ENCODE data around the gene ONECUT2.

ONECUT2 gene

GRCh38 chr18:57441071-57441794, 6.1 kb downstream of the ONECUT2 start:
- FAIRE-seq (no peak), DNase-seq (ENCODE audit: insufficient read length, low spot score) (no peak)
- TF ChIP-seq POLR2AphosphoS5 (IDR thresholded peaks at IDR 0.05; ENCODE audit: low read depth, low read length), result no peak
- no peak for TF ChIP-seq TAF1 (IDR thresholded peaks at IDR 0.05; ENCODE audit: low read depth, low read length)
- no peak for TF ChIP-seq POLR2A (IDR thresholded peaks at IDR 0.05; ENCODE audit: low read depth, low read length)
- TF ChIP-seq SPI1 (IDR thresholded peaks at IDR 0.05; ENCODE audit: low read depth, low read length), result no peak
- TF ChIP-seq POU2F2 (IDR thresholded peaks at IDR 0.05; ENCODE audit: low read depth, low read length), result no peak
- no peak for TF ChIP-seq PAX5 (IDR thresholded peaks at IDR 0.05; ENCODE audit: insufficient read depth, low read length, severe bottlenecking)

GRCh38 chr18:57443247-57443646, 8.1 kb downstream of the ONECUT2 start:
- DNase-seq (ENCODE audit: insufficient read length, low spot score) (no peak), FAIRE-seq (no peak)
- TF ChIP-seq POU2F2 (IDR thresholded peaks at IDR 0.05; ENCODE audit: low read depth, low read length) (no peak), POLR2AphosphoS5 (IDR thresholded peaks at IDR 0.05; ENCODE audit: low read depth, low read length) (no peak), PAX5 (IDR thresholded peaks at IDR 0.05; ENCODE audit: insufficient read depth, low read length, severe bottlenecking) (no peak), SPI1 (IDR thresholded peaks at IDR 0.05; ENCODE audit: low read depth, low read length) (no peak), POLR2A (IDR thresholded peaks at IDR 0.05; ENCODE audit: low read depth, low read length) (no peak), TAF1 (IDR thresholded peaks at IDR 0.05; ENCODE audit: low read depth, low read length) (no peak)

- FAIRE-seq, result no peak
- DNase-seq (ENCODE audit: insufficient read length, low spot score), result no peak
- no peak for TF ChIP-seq PAX5 (IDR thresholded peaks at IDR 0.05; ENCODE audit: insufficient read depth, low read length, severe bottlenecking)
- no peak for TF ChIP-seq POU2F2 (IDR thresholded peaks at IDR 0.05; ENCODE audit: low read depth, low read length)
- TF ChIP-seq POLR2A (IDR thresholded peaks at IDR 0.05; ENCODE audit: low read depth, low read length), result no peak
- TF ChIP-seq POLR2AphosphoS5 (IDR thresholded peaks at IDR 0.05; ENCODE audit: low read depth, low read length), result no peak
- TF ChIP-seq TAF1 (IDR thresholded peaks at IDR 0.05; ENCODE audit: low read depth, low read length), result no peak
- TF ChIP-seq SPI1 (IDR thresholded peaks at IDR 0.05; ENCODE audit: low read depth, low read length), result no peak
These were observed 8.5 kb downstream of the ONECUT2 start for GRCh38 chr18:57443702-57444101.

- TF ChIP-seq TAF1 (IDR thresholded peaks at IDR 0.05; ENCODE audit: low read depth, low read length), result no peak
- TF ChIP-seq POU2F2 (IDR thresholded peaks at IDR 0.05; ENCODE audit: low read depth, low read length), result no peak
- TF ChIP-seq POLR2A (IDR thresholded peaks at IDR 0.05; ENCODE audit: low read depth, low read length), result no peak
- no peak for TF ChIP-seq POLR2AphosphoS5 (IDR thresholded peaks at IDR 0.05; ENCODE audit: low read depth, low read length)
- no peak for TF ChIP-seq SPI1 (IDR thresholded peaks at IDR 0.05; ENCODE audit: low read depth, low read length)
- no peak for FAIRE-seq
- DNase-seq (ENCODE audit: insufficient read length, low spot score), result no peak
These were observed 9.2 kb downstream of the ONECUT2 start for GRCh38 chr18:57444301-57444759.

- TF ChIP-seq POLR2A (IDR thresholded peaks at IDR 0.05; ENCODE audit: low read depth, low read length), result no peak
- FAIRE-seq (no peak), DNase-seq (ENCODE audit: insufficient read length, low spot score) (no peak)
These were observed 10.5 kb downstream of the ONECUT2 start for GRCh38 chr18:57445488-57446319.

GRCh38 chr18:57446322-57446721, 11.1 kb downstream of the ONECUT2 start:
- FAIRE-seq, result peak; percentile 35
- no peak for DNase-seq (ENCODE audit: insufficient read length, low spot score)
- no peak for TF ChIP-seq POU2F2 (IDR thresholded peaks at IDR 0.05; ENCODE audit: low read depth, low read length)
- TF ChIP-seq POLR2AphosphoS5 (IDR thresholded peaks at IDR 0.05; ENCODE audit: low read depth, low read length), result no peak
- TF ChIP-seq PAX5 (IDR thresholded peaks at IDR 0.05; ENCODE audit: insufficient read depth, low read length, severe bottlenecking), result no peak
- no peak for TF ChIP-seq POLR2A (IDR thresholded peaks at IDR 0.05; ENCODE audit: low read depth, low read length)
- TF ChIP-seq SPI1 (IDR thresholded peaks at IDR 0.05; ENCODE audit: low read depth, low read length), result no peak
- TF ChIP-seq TAF1 (IDR thresholded peaks at IDR 0.05; ENCODE audit: low read depth, low read length), result no peak

- no peak for FAIRE-seq
- DNase-seq (ENCODE audit: insufficient read length, low spot score), result no peak
- TF ChIP-seq PAX5 (IDR thresholded peaks at IDR 0.05; ENCODE audit: insufficient read depth, low read length, severe bottlenecking), result no peak
- no peak for TF ChIP-seq POLR2A (IDR thresholded peaks at IDR 0.05; ENCODE audit: low read depth, low read length)
These were observed 12.0 kb downstream of the ONECUT2 start for GRCh38 chr18:57447154-57447621.

GRCh38 chr18:57455576-57456129, 20.5 kb downstream of the ONECUT2 start:
- no peak for FAIRE-seq
- TF ChIP-seq PAX5 (IDR thresholded peaks at IDR 0.05; ENCODE audit: insufficient read depth, low read length, severe bottlenecking) (no peak), POLR2A (IDR thresholded peaks at IDR 0.05; ENCODE audit: low read depth, low read length) (no peak), POU2F2 (IDR thresholded peaks at IDR 0.05; ENCODE audit: low read depth, low read length) (no peak), POLR2AphosphoS5 (IDR thresholded peaks at IDR 0.05; ENCODE audit: low read depth, low read length) (no peak), TAF1 (IDR thresholded peaks at IDR 0.05; ENCODE audit: low read depth, low read length) (no peak), SPI1 (IDR thresholded peaks at IDR 0.05; ENCODE audit: low read depth, low read length) (no peak)
- no peak for DNase-seq (ENCODE audit: insufficient read length, low spot score)

GRCh38 chr18:57461652-57462269, 26.6 kb downstream of the ONECUT2 start:
- DNase-seq (ENCODE audit: insufficient read length, low spot score), result no peak
- TF ChIP-seq POLR2AphosphoS5 (IDR thresholded peaks at IDR 0.05; ENCODE audit: low read depth, low read length), result no peak
- no peak for TF ChIP-seq SPI1 (IDR thresholded peaks at IDR 0.05; ENCODE audit: low read depth, low read length)
- no peak for TF ChIP-seq PAX5 (IDR thresholded peaks at IDR 0.05; ENCODE audit: insufficient read depth, low read length, severe bottlenecking)
- TF ChIP-seq POU2F2 (IDR thresholded peaks at IDR 0.05; ENCODE audit: low read depth, low read length), result no peak
- no peak for TF ChIP-seq POLR2A (IDR thresholded peaks at IDR 0.05; ENCODE audit: low read depth, low read length)
- no peak for TF ChIP-seq TAF1 (IDR thresholded peaks at IDR 0.05; ENCODE audit: low read depth, low read length)
- no peak for FAIRE-seq
